Subcutaneous abdominal adipose tissue (tissue), 5 donors: ENCODE measurements around the gene NTRK3.

Source experiments
- H3K27ac ChIP-seq: one replicate; pipeline ENCODE4 v1.7.0; 2013; ENCODE audit warnings: low read depth, mild to moderate bottlenecking, inconsistent platforms, low read length, moderate library complexity
- H3K27me3 ChIP-seq, 5 donors: one replicate each; pipeline ENCODE4 v1.7.0; 2013; ENCODE audit warnings: low read length in 5 of 5, inconsistent platforms in 1 of 5; ENCODE audit not compliant: control insufficient read depth in 5 of 5, insufficient read depth in 4 of 5
- H3K36me3 ChIP-seq, 5 donors: one replicate each; pipeline ENCODE4 v1.7.0; 2013; ENCODE audit warnings: low read length in 5 of 5; ENCODE audit not compliant: control insufficient read depth in 5 of 5, insufficient read depth in 5 of 5
- H3K4me1 ChIP-seq, 5 donors: one replicate each; pipeline ENCODE4 v1.7.0; 2013; ENCODE audit warnings: low read length in 5 of 5, mild to moderate bottlenecking in 3 of 5, moderate library complexity in 1 of 5; ENCODE audit not compliant: control insufficient read depth in 5 of 5, insufficient read depth in 5 of 5
- H3K4me3 ChIP-seq, 5 donors: one replicate each; pipeline ENCODE4 v1.7.0; 2013; ENCODE audit warnings: low read length in 5 of 5, low read depth in 1 of 5
- H3K9ac ChIP-seq, 5 donors: one replicate each; pipeline ENCODE4 v1.7.0; 2013; ENCODE audit warnings: low read length in 5 of 5, mild to moderate bottlenecking in 4 of 5, moderate library complexity in 3 of 5
- H3K9me3 ChIP-seq, 5 donors: one replicate each; pipeline ENCODE4 v1.7.0; 2013; ENCODE audit warnings: low read length in 5 of 5; ENCODE audit not compliant: control insufficient read depth in 5 of 5
- donor health status: healthy.
- donor health status: healthy.
- donor health status: healthy.
- donor health status: healthy.
- donor health status: healthy.

Gene NTRK3

GRCh38 chr15:88262064-88262463, 5.5 kb upstream of the NTRK3 start:
- no peak overlapping the region for H3K4me3 ChIP-seq
- no peak overlapping the region for H3K27ac ChIP-seq
- H3K4me1 ChIP-seq, result peaks cover 0 to 12% (median 11%) of the 10 kb centered on the region in 5 donors
- H3K9ac ChIP-seq, result no peak overlapping the region
- H3K9me3 ChIP-seq, result no peaks in the 10 kb centered on the region
- H3K36me3 ChIP-seq, result no peaks in the 10 kb centered on the region
- peaks cover 2 to 34% (median 10%) of the 10 kb centered on the region in 5 donors for H3K27me3 ChIP-seq

GRCh38 chr15:88258093-88258641, 1.6 kb upstream of the NTRK3 start:
- H3K4me3 ChIP-seq, result peak overlapping the region in 1 of 5 donors; percentile 18
- H3K9me3 ChIP-seq, result no peaks in the 10 kb centered on the region
- H3K36me3 ChIP-seq, result no peaks in the 10 kb centered on the region
- no peak overlapping the region for H3K9ac ChIP-seq
- H3K27me3 ChIP-seq, result peaks cover 19 to 39% (median 28%) of the 10 kb centered on the region in 5 donors
- H3K4me1 ChIP-seq, result peaks cover 0 to 26% (median 17%) of the 10 kb centered on the region in 5 donors
- no peak overlapping the region for H3K27ac ChIP-seq

- H3K9ac ChIP-seq, result no peak overlapping the region
These were observed 963 bp upstream of the NTRK3 start for GRCh38 chr15:88257311-88258092.

GRCh38 chr15:88255484-88256278, 858 bp downstream of the NTRK3 start:
- Histone ChIP-seq H3K4me3 (peak overlapping the region in 2 of 5 donors; percentile 8 to 27), H3K9me3 (no peaks in the 10 kb centered on the region), H3K27me3 (peaks cover 17 to 42% (median 39%) of the 10 kb centered on the region in 5 donors), H3K9ac (no peak overlapping the region), H3K4me1 (peaks cover 2 to 34% (median 24%) of the 10 kb centered on the region in 5 donors), H3K36me3 (no peaks in the 10 kb centered on the region), H3K27ac (no peak overlapping the region)

More at GRCh38 chr15:88257311-88258092, 963 bp upstream of the NTRK3 start:
- peaks cover 0 to 26% (median 17%) of the 10 kb centered on the region in 5 donors for H3K4me1 ChIP-seq
- H3K9me3 ChIP-seq, result no peaks in the 10 kb centered on the region
- H3K36me3 ChIP-seq, result no peaks in the 10 kb centered on the region
- H3K27ac ChIP-seq, result no peak overlapping the region
- H3K4me3 ChIP-seq, result peak overlapping the region in 4 of 5 donors; percentile 32 to 61 (median 50)
- peaks cover 19 to 44% (median 32%) of the 10 kb centered on the region in 5 donors for H3K27me3 ChIP-seq

GRCh38 chr15:88255087-88255483, 1.5 kb downstream of the NTRK3 start:
- Histone ChIP-seq H3K9ac (no peak overlapping the region), H3K4me3 (no peak overlapping the region), H3K4me1 (peaks cover 2 to 37% (median 24%) of the 10 kb centered on the region in 5 donors), H3K36me3 (no peaks in the 10 kb centered on the region), H3K27ac (no peak overlapping the region), H3K27me3 (peaks cover 17 to 42% (median 39%) of the 10 kb centered on the region in 5 donors), H3K9me3 (no peaks in the 10 kb centered on the region)

- peaks cover 17 to 38% (median 33%) of the 10 kb centered on the region in 5 donors for H3K27me3 ChIP-seq
- no peak overlapping the region for H3K27ac ChIP-seq
- H3K9me3 ChIP-seq, result no peaks in the 10 kb centered on the region
- H3K36me3 ChIP-seq, result no peaks in the 10 kb centered on the region
- peaks cover 2 to 50% (median 27%) of the 10 kb centered on the region in 5 donors for H3K4me1 ChIP-seq
- H3K9ac ChIP-seq, result no peak overlapping the region
- H3K4me3 ChIP-seq, result no peak overlapping the region
These were observed 4.1 kb downstream of the NTRK3 start for GRCh38 chr15:88252441-88252840.

GRCh38 chr15:88250826-88251225, 5.7 kb downstream of the NTRK3 start:
- Histone ChIP-seq H3K36me3 (no peaks in the 10 kb centered on the region), H3K27me3 (peaks cover 17 to 38% (median 31%) of the 10 kb centered on the region in 5 donors), H3K9ac (no peak overlapping the region), H3K4me3 (no peak overlapping the region), H3K27ac (no peak overlapping the region), H3K4me1 (peaks cover 8 to 52% (median 21%) of the 10 kb centered on the region in 5 donors), H3K9me3 (no peaks in the 10 kb centered on the region)

GRCh38 chr15:88249220-88249619, 7.3 kb downstream of the NTRK3 start:
- no peak overlapping the region for H3K27ac ChIP-seq
- no peaks in the 10 kb centered on the region for H3K36me3 ChIP-seq
- no peak overlapping the region for H3K4me3 ChIP-seq
- no peaks in the 10 kb centered on the region for H3K9me3 ChIP-seq
- peaks cover 7 to 44% (median 21%) of the 10 kb centered on the region in 5 donors for H3K4me1 ChIP-seq
- H3K27me3 ChIP-seq, result peaks cover 10 to 29% (median 21%) of the 10 kb centered on the region in 5 donors
- H3K9ac ChIP-seq, result no peak overlapping the region

GRCh38 chr15:88247914-88248313, 8.6 kb downstream of the NTRK3 start:
- Histone ChIP-seq H3K27me3 (peaks cover 0 to 18% (median 8%) of the 10 kb centered on the region in 5 donors), H3K9ac (no peak overlapping the region), H3K9me3 (no peaks in the 10 kb centered on the region), H3K27ac (no peak overlapping the region), H3K36me3 (no peaks in the 10 kb centered on the region), H3K4me1 (peaks cover 7 to 44% (median 21%) of the 10 kb centered on the region in 5 donors), H3K4me3 (no peak overlapping the region)
